ENCODE data around the gene HINT2. TPM values are rescaled to one million over a fixed set of nuclear protein-coding genes. Genes with fewer than 3 reads are reported as not detected.

HINT2 gene
- total RNA-seq, 1 donor from 2014 or later: 60.1 TPM

DNA sequence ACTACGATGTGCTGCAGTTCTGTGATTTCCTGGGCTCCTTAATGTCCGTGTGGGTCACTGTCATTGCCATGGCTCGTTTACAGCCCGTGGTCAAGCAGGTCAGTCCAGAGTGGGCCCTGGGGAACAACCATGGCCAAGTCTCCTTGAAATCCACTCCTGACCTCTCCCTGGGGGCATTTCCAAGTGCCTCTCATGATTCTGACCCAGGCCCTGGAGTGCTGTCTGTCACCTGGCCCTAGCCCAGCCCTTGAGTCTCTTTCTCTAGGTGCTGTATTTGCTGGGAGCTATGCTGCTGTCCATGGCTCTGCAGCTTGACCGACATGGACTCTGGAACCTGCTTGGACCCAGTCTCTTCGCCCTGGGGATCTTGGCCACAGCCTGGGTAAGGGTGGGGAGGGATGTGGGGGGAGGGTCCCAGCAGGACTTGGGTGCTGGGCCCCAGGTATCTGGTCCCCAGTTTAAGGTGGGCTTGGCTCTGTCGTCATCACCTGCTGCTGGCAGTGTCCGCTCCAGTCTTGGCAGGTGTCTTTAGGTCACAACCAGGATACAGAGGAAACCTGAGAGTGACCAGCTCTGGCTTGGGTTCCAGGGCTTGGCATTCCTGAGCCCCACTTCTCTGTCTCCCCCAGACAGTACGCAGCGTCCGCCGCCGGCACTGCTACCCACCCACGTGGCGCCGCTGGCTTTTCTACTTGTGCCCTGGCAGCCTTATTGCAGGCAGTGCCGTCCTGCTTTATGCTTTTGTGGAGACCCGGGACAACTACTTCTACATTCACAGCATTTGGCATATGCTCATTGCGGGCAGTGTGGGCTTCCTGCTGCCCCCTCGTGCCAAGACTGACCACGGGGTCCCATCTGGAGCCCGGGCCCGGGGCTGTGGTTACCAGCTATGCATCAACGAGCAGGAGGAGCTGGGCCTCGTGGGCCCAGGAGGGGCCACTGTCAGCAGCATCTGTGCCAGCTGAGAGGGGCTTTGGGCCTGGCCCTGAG is 38.3 kb upstream of the HINT2 start:
- TF ChIP-seq CTCF (conservative IDR thresholded peaks at IDR 0.05): no peak
- DNase-seq (ENCODE audit: low read depth, low spot score): no peak
- Mint-ChIP-seq H3K4me1 (no peaks in the 10 kb centered on the region), H3K27ac (ENCODE audit: unreplicated experiment) (no peak overlapping the region), H3K27me3 (ENCODE audit: low read depth) (no peaks in the 10 kb centered on the region), H3K36me3 (ENCODE audit: low read depth) (peaks cover 2% of the 10 kb centered on the region), H3K4me3 (no peak overlapping the region), H3K9me3 (no peaks in the 10 kb centered on the region)

DNA sequence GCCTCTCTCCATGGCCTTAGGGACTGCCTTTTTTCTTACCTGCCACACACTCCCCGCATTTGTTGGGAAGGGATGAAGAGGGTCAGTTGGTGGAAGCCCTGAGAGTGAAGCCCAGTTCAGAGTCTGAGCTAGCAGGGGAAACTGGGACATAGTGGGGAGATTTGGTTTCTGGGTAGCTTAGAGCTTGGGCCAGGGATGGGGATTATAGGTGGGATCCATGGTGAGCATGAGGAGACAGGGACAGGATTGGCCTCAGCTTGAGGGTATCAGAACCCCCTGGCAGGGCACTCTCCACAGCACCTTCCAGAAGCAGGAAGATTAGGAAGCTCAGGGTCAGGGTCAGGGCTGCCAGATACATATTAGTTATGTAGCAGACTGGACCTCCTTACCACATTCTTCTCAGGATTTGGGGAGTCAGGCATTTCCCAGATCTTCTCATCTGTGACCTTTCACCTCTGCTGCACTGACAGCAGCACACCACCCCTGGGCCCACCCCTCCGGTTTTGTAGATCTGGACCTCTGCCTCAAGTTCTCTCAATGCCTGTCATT is 37.5 kb upstream of the HINT2 start:
- TF ChIP-seq CTCF (conservative IDR thresholded peaks at IDR 0.05): no peak
- DNase-seq (ENCODE audit: low read depth, low spot score): no peak
- no peak overlapping the region for H3K27ac Mint-ChIP-seq (ENCODE audit: unreplicated experiment)

GRCh38 chr9:35847792-35848572 is 33.1 kb upstream of the HINT2 start:
- peaks cover 2% of the 10 kb centered on the region for H3K27me3 Mint-ChIP-seq (ENCODE audit: low read depth)
- H3K4me3 Mint-ChIP-seq: no peak overlapping the region

More for the DNA sequence above, 37.5 kb upstream of the HINT2 start:
- H3K36me3 Mint-ChIP-seq (ENCODE audit: low read depth): peaks cover 2% of the 10 kb centered on the region
- no peak overlapping the region for H3K4me3 Mint-ChIP-seq
- no peaks in the 10 kb centered on the region for H3K27me3 Mint-ChIP-seq (ENCODE audit: low read depth)
- no peaks in the 10 kb centered on the region for H3K9me3 Mint-ChIP-seq
- H3K4me1 Mint-ChIP-seq: no peaks in the 10 kb centered on the region

GRCh38 chr9:35845824-35846771 is 31.3 kb upstream of the HINT2 start:
- Mint-ChIP-seq H3K27me3 (ENCODE audit: low read depth) (peaks cover 2% of the 10 kb centered on the region), H3K36me3 (ENCODE audit: low read depth) (peaks cover 5% of the 10 kb centered on the region), H3K27ac (ENCODE audit: unreplicated experiment) (no peak overlapping the region), H3K4me3 (no peak overlapping the region), H3K9me3 (no peaks in the 10 kb centered on the region), H3K4me1 (peaks cover 8% of the 10 kb centered on the region)
- no peak for DNase-seq (ENCODE audit: low read depth, low spot score)
- TF ChIP-seq CTCF (conservative IDR thresholded peaks at IDR 0.05): no peak

More at GRCh38 chr9:35847792-35848572, 33.1 kb upstream of the HINT2 start:
- peaks cover 5% of the 10 kb centered on the region for H3K36me3 Mint-ChIP-seq (ENCODE audit: low read depth)
- no peak for DNase-seq (ENCODE audit: low read depth, low spot score)
- no peak for TF ChIP-seq CTCF (conservative IDR thresholded peaks at IDR 0.05)
- no peak overlapping the region for H3K27ac Mint-ChIP-seq (ENCODE audit: unreplicated experiment)
- H3K9me3 Mint-ChIP-seq: no peaks in the 10 kb centered on the region
- peaks cover 8% of the 10 kb centered on the region for H3K4me1 Mint-ChIP-seq

All from neural crest cell (in vitro differentiated cells).